NK-92 treated with Interleukin-12 subunit alpha and Interleukin-12 subunit beta, amount 100 ng/mL, for 24 hours (cell line): Measurements from ENCODE around the gene NUFIP2.
A peak's percentile ranks its signal among the peaks of the same experiment; 100 is the strongest.
"Not testable (repeated sequence)": the region's sequence is repeated elsewhere in the genome, so short reads cannot be mapped to it uniquely, and the experiment has no call there.

Experiments used
- DNase-seq: peaks from one replicate; lab custom pipeline; 2025; lab: John Stamatoyannopoulos, UW

The NUFIP2 gene

GRCh38 chr17:29237476-29238132 is 56.3 kb downstream of the NUFIP2 start:
- DNase-seq, result no peak

- no peak for DNase-seq
Observed at GRCh38 chr17:29235904-29236303, 58.0 kb downstream of the NUFIP2 start.

- not testable (repeated sequence) for DNase-seq
Observed at GRCh38 chr17:29234972-29235371, 59.0 kb downstream of the NUFIP2 start.

- no peak for DNase-seq
Observed at GRCh38 chr17:29233301-29233700, 60.6 kb downstream of the NUFIP2 start.

GRCh38 chr17:29225396-29225795 is 68.6 kb downstream of the NUFIP2 start:
- DNase-seq, result no peak

- not testable (repeated sequence) for DNase-seq
Observed at GRCh38 chr17:29221338-29221737, 72.6 kb downstream of the NUFIP2 start.

GRCh38 chr17:29219378-29220047 is 74.4 kb downstream of the NUFIP2 start:
- DNase-seq, result peak; percentile 36

- no peak for DNase-seq
Observed at GRCh38 chr17:29216856-29217255, 77.1 kb downstream of the NUFIP2 start.

GRCh38 chr17:29216181-29216580 is 77.8 kb downstream of the NUFIP2 start:
- no peak for DNase-seq

- DNase-seq, result peak; percentile 24
Observed at GRCh38 chr17:29215717-29216116, 78.2 kb downstream of the NUFIP2 start.

GRCh38 chr17:29215174-29215573 is 78.8 kb downstream of the NUFIP2 start:
- DNase-seq, result no peak

GRCh38 chr17:29214215-29215146 is 79.5 kb downstream of the NUFIP2 start:
- no peak for DNase-seq

- no peak for DNase-seq
Observed at GRCh38 chr17:29212681-29213121, 81.2 kb downstream of the NUFIP2 start.

GRCh38 chr17:29212094-29212631 is 81.8 kb downstream of the NUFIP2 start:
- DNase-seq, result no peak

- DNase-seq, result no peak
Observed at GRCh38 chr17:29210879-29211278, 83.1 kb downstream of the NUFIP2 start.

- DNase-seq, result no peak
Observed at GRCh38 chr17:29209073-29209472, 84.9 kb downstream of the NUFIP2 start.

- DNase-seq, result no peak
Observed at GRCh38 chr17:29207975-29208374, 86.0 kb downstream of the NUFIP2 start.
